Liver (tissue), 9 donors: ENCODE data around the gene HDLBP. TPM values are rescaled to one million over a fixed set of nuclear protein-coding genes. Genes with fewer than 3 reads are reported as not detected.
A peak's percentile ranks its signal among the peaks of the same experiment; 100 is the strongest.

Source experiments
- DNase-seq: peaks from one replicate; pipeline ENCODE4 v3.0.0-alpha.2; 2017; ENCODE audit warnings: low spot score
- H3K27ac ChIP-seq, 2 donors: one replicate each; pipeline ENCODE4 v1.7.0; 2013; ENCODE audit warnings: inconsistent platforms in 2 of 2, low read length in 2 of 2, control low read depth in 1 of 2, low read depth in 1 of 2, mild to moderate bottlenecking in 1 of 2
- H3K27me3 ChIP-seq, 4 donors: one replicate each; pipeline versions ENCODE4 v1.6.1 to v1.7.0; 2013; ENCODE audit warnings: low read length in 3 of 4, inconsistent platforms in 1 of 4, mild to moderate bottlenecking in 1 of 4, moderate library complexity in 1 of 4; ENCODE audit not compliant: control insufficient read depth in 4 of 4, insufficient read depth in 4 of 4
- H3K36me3 ChIP-seq, 4 donors: one replicate each; pipeline versions ENCODE4 v1.6.1 to v1.7.0; 2013; ENCODE audit warnings: low read length in 3 of 4, mild to moderate bottlenecking in 3 of 4, low read depth in 1 of 4, moderate library complexity in 1 of 4; ENCODE audit not compliant: control insufficient read depth in 4 of 4, insufficient read depth in 3 of 4
- H3K4me1 ChIP-seq, 4 donors: one replicate each; pipeline versions ENCODE4 v1.6.1 to v1.7.0; 2013; ENCODE audit warnings: low read length in 3 of 4, mild to moderate bottlenecking in 3 of 4, moderate library complexity in 1 of 4; ENCODE audit not compliant: control insufficient read depth in 4 of 4, insufficient read depth in 4 of 4
- H3K4me3 ChIP-seq, 3 donors: one replicate each; pipeline versions ENCODE4 v1.6.1 to v1.7.0; 2013; ENCODE audit warnings: low read length in 3 of 3, control low read depth in 1 of 3, low read depth in 1 of 3, mild to moderate bottlenecking in 1 of 3
- H3K9ac ChIP-seq, 2 donors: one replicate each; pipeline ENCODE4 v1.7.0; 2013; ENCODE audit warnings: low read length in 2 of 2, mild to moderate bottlenecking in 2 of 2, moderate library complexity in 2 of 2, control low read depth in 1 of 2, low read depth in 1 of 2
- H3K9me3 ChIP-seq, 4 donors: one replicate each; pipeline versions ENCODE4 v1.6.1 to v1.7.0; 2013; ENCODE audit warnings: low read length in 3 of 4; ENCODE audit not compliant: control insufficient read depth in 4 of 4
- FOXA1 ChIP-seq: IDR thresholded peaks from 2 replicates; pipeline ENCODE4 v1.6.1; 2016; ENCODE audit warnings: antibody characterized with exemption
- FOXA2 ChIP-seq: IDR thresholded peaks from 2 replicates; pipeline ENCODE4 v1.6.1; 2016; ENCODE audit warnings: antibody characterized with exemption
- HNF4A ChIP-seq, 2 donors: conservative IDR thresholded peaks; 2 replicates each; pipeline ENCODE4 v1.6.1; 2016; ENCODE audit warnings: antibody characterized with exemption in 2 of 2, mild to moderate bottlenecking in 2 of 2
- HNF4G ChIP-seq: IDR thresholded peaks from 2 replicates; pipeline ENCODE4 v1.6.1; 2016; ENCODE audit warnings: antibody characterized with exemption
- JUND ChIP-seq, 2 donors: IDR thresholded peaks; 2 replicates each; pipeline ENCODE4 v1.6.1; 2016; ENCODE audit warnings: antibody characterized with exemption in 2 of 2
- NR2F2 ChIP-seq: IDR thresholded peaks from 2 replicates; pipeline ENCODE4 v1.6.1; 2016; ENCODE audit warnings: antibody characterized with exemption
- RAD21 ChIP-seq, 2 donors: IDR thresholded peaks; 2 replicates each; pipeline ENCODE4 v1.6.1; 2016; ENCODE audit warnings: antibody characterized with exemption in 2 of 2, mild to moderate bottlenecking in 2 of 2
- SP1 ChIP-seq: IDR thresholded peaks from 2 replicates; pipeline ENCODE4 v1.6.1; 2018; ENCODE audit warnings: antibody characterized with exemption, mild to moderate bottlenecking
- TAF1 ChIP-seq: conservative IDR thresholded peaks from 2 replicates; pipeline ENCODE4 v1.6.1; 2016; ENCODE audit warnings: antibody characterized with exemption, mild to moderate bottlenecking
- YY1 ChIP-seq: IDR thresholded peaks from 2 replicates; pipeline ENCODE4 v1.6.1; 2016; ENCODE audit warnings: antibody characterized with exemption, mild to moderate bottlenecking
- WGBS: extraction: QIAGEN DNeasy Blood & Tissue Kit; methylation state at CpG from one replicate; pipeline ENCODE4 v1.1.7; 2013; 5-methylcytosine and 5-hydroxymethylcytosine counted together
- polyA plus RNA-seq, 2 donors: library from polyadenylated mRNA; stranded (reverse) in 1 of 2; unstranded in 1 of 2; fragments of 200-250 nt in 1 of 2; fragments of >200 nt in 1 of 2; fragmentation: Nextera tagmentation in 1 of 2; extraction: Ambion mirVana in 1 of 2; gene quantifications; one replicate each; pipeline versions ENCODE4 v1.2.1 to v1.2.3, GENCODE V29; 2013 to 2015
- total RNA-seq, 2 donors: library from RNA; depleted of rRNA; stranded (reverse); fragments of >200 nt; gene quantifications; one replicate each; pipeline ENCODE4 v1.2.3, GENCODE V29; 2014
- TF ChIP-seq, protein P1 (sequence below): IDR thresholded peaks from 2 replicates; pipeline ENCODE4 v1.6.1; 2016; ENCODE audit warnings: antibody characterized with exemption
- TF ChIP-seq, protein P2 (sequence below): IDR thresholded peaks from 2 replicates; pipeline ENCODE4 v1.6.1; 2016; ENCODE audit warnings: antibody characterized with exemption
- TF ChIP-seq, protein P3 (sequence below): fragments of 150-350 bp; IDR thresholded peaks from 2 replicates; pipeline ENCODE4 v1.5.1; 2017; ENCODE audit warnings: improper control_type of control experiment, low read depth, low read length; ENCODE audit not compliant: missing input control
- TF ChIP-seq, protein P4 (sequence below): IDR thresholded peaks from 2 replicates; pipeline ENCODE4 v1.6.1; 2016; ENCODE audit warnings: antibody characterized with exemption, mild to moderate bottlenecking
- TF ChIP-seq, protein P5 (sequence below): IDR thresholded peaks from 2 replicates; pipeline ENCODE4 v1.6.1; 2016; ENCODE audit warnings: antibody characterized with exemption
- donor health status: healthy.
- donor health status: healthy.
- donor health status: healthy.
- donor health status: healthy.
- donor health status: healthy.

Gene HDLBP
- total and polyA plus RNA-seq, 4 donors = 219 to 580 (median 258) TPM

DNA sequence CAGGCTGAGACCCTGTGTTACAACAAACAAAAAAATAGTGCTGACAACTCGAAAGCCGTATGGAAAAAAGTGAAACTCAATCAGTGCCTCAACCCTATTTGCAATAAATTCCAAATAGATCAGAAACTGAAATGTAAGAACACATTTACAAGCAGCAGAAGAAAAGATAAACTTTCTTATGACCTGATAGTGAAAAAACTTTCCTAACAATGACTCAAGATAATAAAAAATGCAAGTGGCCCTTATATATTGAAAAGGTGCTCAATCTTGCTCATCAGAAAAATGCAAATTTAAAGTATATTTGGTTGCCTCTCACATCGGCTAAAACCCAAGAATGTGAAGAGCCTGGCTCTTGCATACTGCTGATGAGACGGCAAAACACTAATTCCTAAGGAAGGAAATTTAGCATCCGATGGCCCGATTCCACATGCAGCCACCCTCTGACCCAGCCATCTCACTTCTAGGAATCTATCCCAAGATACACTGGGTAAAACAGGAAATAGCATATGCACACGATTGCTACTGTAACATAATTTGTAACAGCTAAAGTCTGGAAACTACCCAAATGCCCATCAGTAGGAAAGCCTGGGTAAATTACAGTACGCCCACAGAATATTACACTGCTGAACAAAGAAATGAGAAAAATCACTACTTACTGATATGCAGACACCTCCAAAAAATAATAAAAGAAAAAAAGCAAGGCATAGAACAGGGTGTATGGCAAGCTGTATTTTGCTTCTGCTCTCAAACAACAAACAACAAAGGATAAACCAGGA, 56.8 kb downstream of the HDLBP start:
- Histone ChIP-seq H3K4me3 (no peak overlapping the region), H3K9ac (no peak overlapping the region), H3K27ac (no peak overlapping the region), H3K4me1 (peaks cover 0 to 35% (median 20%) of the 10 kb centered on the region in 4 donors), H3K27me3 (no peaks in the 10 kb centered on the region), H3K9me3 (no peaks in the 10 kb centered on the region), H3K36me3 (peaks cover 7 to 70% (median 64%) of the 10 kb centered on the region in 4 donors)
- peak; percentile 14 for DNase-seq
- TF ChIP-seq SP1 = no peak
- TF ChIP-seq, protein P1, sequence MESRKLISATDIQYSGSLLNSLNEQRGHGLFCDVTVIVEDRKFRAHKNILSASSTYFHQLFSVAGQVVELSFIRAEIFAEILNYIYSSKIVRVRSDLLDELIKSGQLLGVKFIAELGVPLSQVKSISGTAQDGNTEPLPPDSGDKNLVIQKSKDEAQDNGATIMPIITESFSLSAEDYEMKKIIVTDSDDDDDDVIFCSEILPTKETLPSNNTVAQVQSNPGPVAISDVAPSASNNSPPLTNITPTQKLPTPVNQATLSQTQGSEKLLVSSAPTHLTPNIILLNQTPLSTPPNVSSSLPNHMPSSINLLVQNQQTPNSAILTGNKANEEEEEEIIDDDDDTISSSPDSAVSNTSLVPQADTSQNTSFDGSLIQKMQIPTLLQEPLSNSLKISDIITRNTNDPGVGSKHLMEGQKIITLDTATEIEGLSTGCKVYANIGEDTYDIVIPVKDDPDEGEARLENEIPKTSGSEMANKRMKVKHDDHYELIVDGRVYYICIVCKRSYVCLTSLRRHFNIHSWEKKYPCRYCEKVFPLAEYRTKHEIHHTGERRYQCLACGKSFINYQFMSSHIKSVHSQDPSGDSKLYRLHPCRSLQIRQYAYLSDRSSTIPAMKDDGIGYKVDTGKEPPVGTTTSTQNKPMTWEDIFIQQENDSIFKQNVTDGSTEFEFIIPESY = no peak
- no peak for TF ChIP-seq RAD21 (IDR thresholded peaks at IDR 0.05)
- TF ChIP-seq, protein P2, sequence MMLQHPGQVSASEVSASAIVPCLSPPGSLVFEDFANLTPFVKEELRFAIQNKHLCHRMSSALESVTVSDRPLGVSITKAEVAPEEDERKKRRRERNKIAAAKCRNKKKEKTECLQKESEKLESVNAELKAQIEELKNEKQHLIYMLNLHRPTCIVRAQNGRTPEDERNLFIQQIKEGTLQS = no peak
- TF ChIP-seq TAF1 = no peak
- TF ChIP-seq, protein P3, sequence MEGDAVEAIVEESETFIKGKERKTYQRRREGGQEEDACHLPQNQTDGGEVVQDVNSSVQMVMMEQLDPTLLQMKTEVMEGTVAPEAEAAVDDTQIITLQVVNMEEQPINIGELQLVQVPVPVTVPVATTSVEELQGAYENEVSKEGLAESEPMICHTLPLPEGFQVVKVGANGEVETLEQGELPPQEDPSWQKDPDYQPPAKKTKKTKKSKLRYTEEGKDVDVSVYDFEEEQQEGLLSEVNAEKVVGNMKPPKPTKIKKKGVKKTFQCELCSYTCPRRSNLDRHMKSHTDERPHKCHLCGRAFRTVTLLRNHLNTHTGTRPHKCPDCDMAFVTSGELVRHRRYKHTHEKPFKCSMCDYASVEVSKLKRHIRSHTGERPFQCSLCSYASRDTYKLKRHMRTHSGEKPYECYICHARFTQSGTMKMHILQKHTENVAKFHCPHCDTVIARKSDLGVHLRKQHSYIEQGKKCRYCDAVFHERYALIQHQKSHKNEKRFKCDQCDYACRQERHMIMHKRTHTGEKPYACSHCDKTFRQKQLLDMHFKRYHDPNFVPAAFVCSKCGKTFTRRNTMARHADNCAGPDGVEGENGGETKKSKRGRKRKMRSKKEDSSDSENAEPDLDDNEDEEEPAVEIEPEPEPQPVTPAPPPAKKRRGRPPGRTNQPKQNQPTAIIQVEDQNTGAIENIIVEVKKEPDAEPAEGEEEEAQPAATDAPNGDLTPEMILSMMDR = no peak
- no peak for TF ChIP-seq YY1
- TF ChIP-seq JUND (IDR thresholded peaks at IDR 0.05) = no peak
- TF ChIP-seq, protein P4, sequence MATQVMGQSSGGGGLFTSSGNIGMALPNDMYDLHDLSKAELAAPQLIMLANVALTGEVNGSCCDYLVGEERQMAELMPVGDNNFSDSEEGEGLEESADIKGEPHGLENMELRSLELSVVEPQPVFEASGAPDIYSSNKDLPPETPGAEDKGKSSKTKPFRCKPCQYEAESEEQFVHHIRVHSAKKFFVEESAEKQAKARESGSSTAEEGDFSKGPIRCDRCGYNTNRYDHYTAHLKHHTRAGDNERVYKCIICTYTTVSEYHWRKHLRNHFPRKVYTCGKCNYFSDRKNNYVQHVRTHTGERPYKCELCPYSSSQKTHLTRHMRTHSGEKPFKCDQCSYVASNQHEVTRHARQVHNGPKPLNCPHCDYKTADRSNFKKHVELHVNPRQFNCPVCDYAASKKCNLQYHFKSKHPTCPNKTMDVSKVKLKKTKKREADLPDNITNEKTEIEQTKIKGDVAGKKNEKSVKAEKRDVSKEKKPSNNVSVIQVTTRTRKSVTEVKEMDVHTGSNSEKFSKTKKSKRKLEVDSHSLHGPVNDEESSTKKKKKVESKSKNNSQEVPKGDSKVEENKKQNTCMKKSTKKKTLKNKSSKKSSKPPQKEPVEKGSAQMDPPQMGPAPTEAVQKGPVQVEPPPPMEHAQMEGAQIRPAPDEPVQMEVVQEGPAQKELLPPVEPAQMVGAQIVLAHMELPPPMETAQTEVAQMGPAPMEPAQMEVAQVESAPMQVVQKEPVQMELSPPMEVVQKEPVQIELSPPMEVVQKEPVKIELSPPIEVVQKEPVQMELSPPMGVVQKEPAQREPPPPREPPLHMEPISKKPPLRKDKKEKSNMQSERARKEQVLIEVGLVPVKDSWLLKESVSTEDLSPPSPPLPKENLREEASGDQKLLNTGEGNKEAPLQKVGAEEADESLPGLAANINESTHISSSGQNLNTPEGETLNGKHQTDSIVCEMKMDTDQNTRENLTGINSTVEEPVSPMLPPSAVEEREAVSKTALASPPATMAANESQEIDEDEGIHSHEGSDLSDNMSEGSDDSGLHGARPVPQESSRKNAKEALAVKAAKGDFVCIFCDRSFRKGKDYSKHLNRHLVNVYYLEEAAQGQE = no peak
- no peak for TF ChIP-seq NR2F2
- no peak for TF ChIP-seq FOXA1
- no peak for TF ChIP-seq HNF4G
- no peak for TF ChIP-seq FOXA2
- no peak for TF ChIP-seq HNF4A (conservative IDR thresholded peaks at IDR 0.05)
- TF ChIP-seq, protein P5, sequence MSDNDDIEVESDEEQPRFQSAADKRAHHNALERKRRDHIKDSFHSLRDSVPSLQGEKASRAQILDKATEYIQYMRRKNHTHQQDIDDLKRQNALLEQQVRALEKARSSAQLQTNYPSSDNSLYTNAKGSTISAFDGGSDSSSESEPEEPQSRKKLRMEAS = no peak
- 75% methylated on average over 8 of the region's 8 CpGs for WGBS
